Measurements from ENCODE around the gene NOP9. TPM values are rescaled to one million over a fixed set of nuclear protein-coding genes. Genes with fewer than 3 reads are reported as not detected.

The NOP9 gene
- total and polyA plus RNA-seq, 7 donors, result 7.8 to 29.0 (median 14.6) TPM

- Histone ChIP-seq H3K4me3 (no peak overlapping the region), H3K27ac (no peak overlapping the region), H3K36me3 (peaks cover 0 to 12% (median 7%) of the 10 kb centered on the region in 4 donors), H3K9me3 (no peaks in the 10 kb centered on the region), H3K4me1 (no peaks in the 10 kb centered on the region), H3K27me3 (no peaks in the 10 kb centered on the region)
- intact Hi-C loops (cut with DNase I), result no loop called here
- TF ChIP-seq EP300 (IDR thresholded peaks at IDR 0.05) (no peak), POLR2AphosphoS5 (IDR thresholded peaks at IDR 0.05) (no peak), POLR2A (IDR thresholded peaks at IDR 0.05) (no peak), CTCF (IDR thresholded peaks at IDR 0.05) (no peak)
- 80 to 88% methylated on average over 4 of the region's 4 CpGs for WGBS, 2 donors
- DNase-seq, result no peak
Measured at GRCh38 chr14:24285351-24285750, 14.3 kb upstream of the NOP9 start.

GRCh38 chr14:24286996-24287395 lies 12.7 kb upstream of the NOP9 start:
- TF ChIP-seq POLR2A (IDR thresholded peaks at IDR 0.05) (no peak), POLR2AphosphoS5 (IDR thresholded peaks at IDR 0.05) (no peak), EP300 (IDR thresholded peaks at IDR 0.05) (no peak), CTCF (IDR thresholded peaks at IDR 0.05) (no peak)
- no peaks in the 10 kb centered on the region for H3K9me3 ChIP-seq
- no peaks in the 10 kb centered on the region for H3K4me1 ChIP-seq
- H3K36me3 ChIP-seq, result peaks cover 11 to 29% (median 14%) of the 10 kb centered on the region in 4 donors
- no peak overlapping the region for H3K4me3 ChIP-seq
- H3K27ac ChIP-seq, result no peak overlapping the region
- DNase-seq, result no peak
- intact Hi-C loops (cut with DNase I), result no loop called here
- 96 to 97% methylated on average over 5 of the region's 5 CpGs for WGBS, 2 donors
- H3K27me3 ChIP-seq, result no peaks in the 10 kb centered on the region

- Histone ChIP-seq H3K4me1 (no peaks in the 10 kb centered on the region), H3K27ac (no peak overlapping the region), H3K9me3 (no peaks in the 10 kb centered on the region), H3K27me3 (no peaks in the 10 kb centered on the region), H3K36me3 (peaks cover 13 to 40% (median 16%) of the 10 kb centered on the region in 4 donors), H3K4me3 (no peak overlapping the region)
- no peak for DNase-seq
- TF ChIP-seq EP300 (IDR thresholded peaks at IDR 0.05), result no peak
- no peak for TF ChIP-seq POLR2A (IDR thresholded peaks at IDR 0.05)
- no peak for TF ChIP-seq CTCF (IDR thresholded peaks at IDR 0.05)
- no peak for TF ChIP-seq POLR2AphosphoS5 (IDR thresholded peaks at IDR 0.05)
- 68 to 72% methylated on average over 6 of the region's 6 CpGs for WGBS, 2 donors
- intact Hi-C loops (cut with DNase I), result no loop called here
Measured at GRCh38 chr14:24289649-24290280, 9.9 kb upstream of the NOP9 start.

- Histone ChIP-seq H3K4me3 (no peak overlapping the region), H3K36me3 (peaks cover 16 to 50% (median 19%) of the 10 kb centered on the region in 4 donors), H3K9me3 (no peaks in the 10 kb centered on the region), H3K4me1 (no peaks in the 10 kb centered on the region), H3K27me3 (no peaks in the 10 kb centered on the region), H3K27ac (no peak overlapping the region)
- no peak for TF ChIP-seq POLR2A (IDR thresholded peaks at IDR 0.05)
- TF ChIP-seq CTCF (IDR thresholded peaks at IDR 0.05), result no peak
- no peak for TF ChIP-seq POLR2AphosphoS5 (IDR thresholded peaks at IDR 0.05)
- no peak for TF ChIP-seq EP300 (IDR thresholded peaks at IDR 0.05)
- 93% methylated on average over 9 of the region's 9 CpGs for WGBS, 2 donors
- no peak for DNase-seq
- intact Hi-C loops (cut with DNase I), result no loop called here
Measured at GRCh38 chr14:24290746-24291145, 8.9 kb upstream of the NOP9 start.

Data from sigmoid colon (tissue), 7 donors.